Vagina (tissue), 2 donors: ENCODE results near the gene RND2. TPM values are rescaled to one million over a fixed set of nuclear protein-coding genes. Genes with fewer than 3 reads are reported as not detected.
A peak's percentile ranks its signal among the peaks of the same experiment; 100 is the strongest.

Source experiments
- DNase-seq, 2 donors: peaks; one replicate each; pipeline ENCODE4 v3.0.0-alpha.2; 2017; ENCODE audit errors: extremely low spot score in 2 of 2
- H3K27ac ChIP-seq: fragments of 200-600 bp; sonication (generic); one replicate; pipeline ENCODE4 v1.5.1; 2019
- H3K27me3 ChIP-seq: fragments of 200-600 bp; sonication (generic); one replicate; pipeline ENCODE4 v1.5.1; 2019
- H3K36me3 ChIP-seq, 2 donors: fragments of 200-600 bp; sonication (generic); one replicate each; pipeline ENCODE4 v1.5.1; 2017 to 2019
- H3K4me1 ChIP-seq: fragments of 200-600 bp; sonication (generic); one replicate; pipeline ENCODE4 v1.5.1; 2019
- H3K4me3 ChIP-seq, 2 donors: fragments of 200-600 bp; sonication (generic); 1 replicate in 1 of 2; 2 replicates in 1 of 2; pipeline ENCODE4 v1.5.1; 2016 to 2019
- H3K9me3 ChIP-seq: fragments of 200-600 bp; sonication (generic); one replicate; pipeline ENCODE4 v1.5.1; 2019
- CTCF ChIP-seq, 3 experiments: fragments of 450-650 bp in 2 of 3; fragments of 200-600 bp in 1 of 3; sonication (generic) in 1 of 3; IDR thresholded peaks; one replicate each; pipeline ENCODE4 v1.5.1; 2017 to 2019; ENCODE audit warnings: antibody characterized with exemption in 3 of 3, mild to moderate bottlenecking in 2 of 3, moderate library complexity in 2 of 3
- POLR2A ChIP-seq, 2 donors: fragments of 450-650 bp; IDR thresholded peaks; one replicate each; pipeline ENCODE4 v1.6.1; 2017; ENCODE audit warnings: antibody characterized with exemption in 2 of 2, mild to moderate bottlenecking in 2 of 2, moderate library complexity in 2 of 2
- POLR2AphosphoS5 ChIP-seq, 2 donors: sonication (generic); formaldehyde crosslinking; IDR thresholded peaks; one replicate each; pipeline ENCODE4 v1.9.0; 2017; ENCODE audit warnings: antibody characterized with exemption in 2 of 2, mild to moderate bottlenecking in 2 of 2, low read depth in 1 of 2; ENCODE audit not compliant: insufficient read depth in 1 of 2
- intact Hi-C: fragments of 100-400 bp; cut with DNase I; formaldehyde crosslinking; loops from one replicate; pipeline ENCODE4 v1.15.1; 2023
- total RNA-seq: library from RNA; depleted of rRNA; stranded (reverse); fragments of >200 nt; gene quantifications from one replicate; pipeline ENCODE4 v1.2.3, GENCODE V29; 2016

Gene RND2
- total RNA-seq, 1 donor from 2014 or later = 1.5 TPM

- TF ChIP-seq POLR2AphosphoS5 (IDR thresholded peaks at IDR 0.05; ENCODE audit: insufficient read depth in 1 of 2, low read depth in 1 of 2) (no peak), POLR2A (IDR thresholded peaks at IDR 0.05) (no peak), CTCF (IDR thresholded peaks at IDR 0.05) (no peak)
- Histone ChIP-seq H3K27me3 (no peaks in the 10 kb centered on the region), H3K36me3 (peaks cover 0 to 34% of the 10 kb centered on the region in 2 donors), H3K4me3 (no peak overlapping the region), H3K27ac (peak overlapping the region; percentile 99), H3K9me3 (no peaks in the 10 kb centered on the region), H3K4me1 (peaks cover 71% of the 10 kb centered on the region)
- DNase-seq = no peak
- intact Hi-C loops = no loop called here
Measured at GRCh38 chr17:43018008-43018853, 6.8 kb upstream of the RND2 start.

GRCh38 chr17:43018932-43019331 is 6.1 kb upstream of the RND2 start:
- Histone ChIP-seq H3K36me3 (peaks cover 0 to 28% of the 10 kb centered on the region in 2 donors), H3K27me3 (no peaks in the 10 kb centered on the region), H3K4me1 (peaks cover 65% of the 10 kb centered on the region), H3K9me3 (no peaks in the 10 kb centered on the region), H3K4me3 (no peak overlapping the region), H3K27ac (peak overlapping the region; percentile 99)
- DNase-seq = no peak
- TF ChIP-seq POLR2A (IDR thresholded peaks at IDR 0.05) (no peak), CTCF (IDR thresholded peaks at IDR 0.05) (no peak), POLR2AphosphoS5 (IDR thresholded peaks at IDR 0.05; ENCODE audit: insufficient read depth in 1 of 2, low read depth in 1 of 2) (no peak)
- intact Hi-C loops = no loop called here

- peaks cover 65% of the 10 kb centered on the region for H3K4me1 ChIP-seq
- peaks cover 0 to 27% of the 10 kb centered on the region in 2 donors for H3K36me3 ChIP-seq
- intact Hi-C loops = no loop called here
- peak overlapping the region; percentile 99 for H3K27ac ChIP-seq
- peak overlapping the region; percentile 5 to 100 for H3K4me3 ChIP-seq
- no peak for DNase-seq
- TF ChIP-seq POLR2A (IDR thresholded peaks at IDR 0.05) (no peak), CTCF (IDR thresholded peaks at IDR 0.05) (no peak), POLR2AphosphoS5 (IDR thresholded peaks at IDR 0.05; ENCODE audit: insufficient read depth in 1 of 2, low read depth in 1 of 2) (no peak)
- H3K27me3 ChIP-seq = no peaks in the 10 kb centered on the region
- no peaks in the 10 kb centered on the region for H3K9me3 ChIP-seq
Measured at GRCh38 chr17:43019418-43019817, 5.6 kb upstream of the RND2 start.

GRCh38 chr17:43020030-43020621 is 4.9 kb upstream of the RND2 start:
- H3K4me3 ChIP-seq = peak overlapping the region; percentile 5 to 100
- peak overlapping the region; percentile 99 for H3K27ac ChIP-seq
- H3K9me3 ChIP-seq = no peaks in the 10 kb centered on the region
- peaks cover 65% of the 10 kb centered on the region for H3K4me1 ChIP-seq
- H3K36me3 ChIP-seq = peaks cover 0 to 27% of the 10 kb centered on the region in 2 donors
- intact Hi-C loops = loop anchor here (10.0 kb wide), 2 partner anchors 105 to 315 kb away; partner anchors contain the start of gene BRCA1
- H3K27me3 ChIP-seq = no peaks in the 10 kb centered on the region
- DNase-seq = no peak
- TF ChIP-seq CTCF (IDR thresholded peaks at IDR 0.05) (no peak), POLR2A (IDR thresholded peaks at IDR 0.05) (no peak), POLR2AphosphoS5 (IDR thresholded peaks at IDR 0.05; ENCODE audit: insufficient read depth in 1 of 2, low read depth in 1 of 2) (no peak)
